ENCODE data around the gene STRC.
"Not testable (repeated sequence)": the region's sequence is repeated elsewhere in the genome, so short reads cannot be mapped to it uniquely, and the experiment has no call there.

STRC gene

GRCh38 chr15:43622068-43622799, 3.6 kb upstream of the STRC start:
- not testable (repeated sequence) for H3K36me3 ChIP-seq (ENCODE audit: control insufficient read depth in 2 of 2, insufficient read depth in 2 of 2, low read length in 2 of 2); H3K27ac ChIP-seq (ENCODE audit: low read length); H3K4me3 ChIP-seq (ENCODE audit: low read length in 2 of 2); H3K27me3 ChIP-seq (ENCODE audit: control insufficient read depth in 1 of 2, insufficient read depth in 2 of 2, low read length in 2 of 2); H3K9me3 ChIP-seq (ENCODE audit: control insufficient read depth in 2 of 2, low read length in 2 of 2); H3K4me1 ChIP-seq (ENCODE audit: control insufficient read depth, insufficient read depth, low read length); H3K9ac ChIP-seq (ENCODE audit: low read length in 2 of 2)

- not testable (repeated sequence) for H3K27me3 ChIP-seq (ENCODE audit: control insufficient read depth in 1 of 2, insufficient read depth in 2 of 2, low read length in 2 of 2); H3K4me1 ChIP-seq (ENCODE audit: control insufficient read depth, insufficient read depth, low read length); H3K4me3 ChIP-seq (ENCODE audit: low read length in 2 of 2); H3K9me3 ChIP-seq (ENCODE audit: control insufficient read depth in 2 of 2, low read length in 2 of 2); H3K27ac ChIP-seq (ENCODE audit: low read length); H3K9ac ChIP-seq (ENCODE audit: low read length in 2 of 2); H3K36me3 ChIP-seq (ENCODE audit: control insufficient read depth in 2 of 2, insufficient read depth in 2 of 2, low read length in 2 of 2)
Measured at GRCh38 chr15:43617750-43618149, 850 bp downstream of the STRC start.

DNA sequence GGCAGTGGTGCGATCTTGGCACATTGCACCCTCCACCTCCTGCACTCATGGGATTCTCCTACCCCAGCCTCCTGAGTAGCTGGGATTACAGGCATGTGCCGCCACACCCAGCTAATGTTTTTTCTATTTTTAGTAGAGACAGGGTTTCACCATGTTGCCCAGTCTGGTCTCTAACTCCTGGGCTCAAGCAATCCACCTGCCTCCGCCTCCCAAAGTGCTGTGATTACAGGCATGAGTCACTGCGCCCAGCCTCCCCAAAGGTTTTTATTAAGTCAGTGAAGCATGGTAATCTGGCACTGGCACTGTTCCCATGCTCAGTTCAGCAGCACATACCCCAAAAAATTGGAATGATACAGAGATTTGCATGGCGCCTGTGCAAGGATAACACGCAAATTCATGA, 16.4 kb downstream of the STRC start:
- not testable (repeated sequence) for H3K4me3 ChIP-seq (ENCODE audit: low read length in 2 of 2); H3K4me1 ChIP-seq (ENCODE audit: control insufficient read depth, insufficient read depth, low read length); H3K27me3 ChIP-seq (ENCODE audit: control insufficient read depth in 1 of 2, insufficient read depth in 2 of 2, low read length in 2 of 2); H3K36me3 ChIP-seq (ENCODE audit: control insufficient read depth in 2 of 2, insufficient read depth in 2 of 2, low read length in 2 of 2); H3K9ac ChIP-seq (ENCODE audit: low read length in 2 of 2); H3K9me3 ChIP-seq (ENCODE audit: control insufficient read depth in 2 of 2, low read length in 2 of 2); H3K27ac ChIP-seq (ENCODE audit: low read length)

GRCh38 chr15:43600200-43600599, 18.4 kb downstream of the STRC start:
- H3K9me3 ChIP-seq (ENCODE audit: control insufficient read depth in 2 of 2, low read length in 2 of 2); H3K9ac ChIP-seq (ENCODE audit: low read length in 2 of 2); H3K36me3 ChIP-seq (ENCODE audit: control insufficient read depth in 2 of 2, insufficient read depth in 2 of 2, low read length in 2 of 2); H3K4me1 ChIP-seq (ENCODE audit: control insufficient read depth, insufficient read depth, low read length); H3K27ac ChIP-seq (ENCODE audit: low read length); H3K4me3 ChIP-seq (ENCODE audit: low read length in 2 of 2); H3K27me3 ChIP-seq (ENCODE audit: control insufficient read depth in 1 of 2, insufficient read depth in 2 of 2, low read length in 2 of 2): not testable (repeated sequence)

- H3K36me3 ChIP-seq (ENCODE audit: control insufficient read depth in 2 of 2, insufficient read depth in 2 of 2, low read length in 2 of 2); H3K9me3 ChIP-seq (ENCODE audit: control insufficient read depth in 2 of 2, low read length in 2 of 2); H3K4me1 ChIP-seq (ENCODE audit: control insufficient read depth, insufficient read depth, low read length); H3K27ac ChIP-seq (ENCODE audit: low read length); H3K27me3 ChIP-seq (ENCODE audit: control insufficient read depth in 1 of 2, insufficient read depth in 2 of 2, low read length in 2 of 2); H3K9ac ChIP-seq (ENCODE audit: low read length in 2 of 2); H3K4me3 ChIP-seq (ENCODE audit: low read length in 2 of 2): not testable (repeated sequence)
Measured at GRCh38 chr15:43599131-43599530, 19.5 kb downstream of the STRC start.

DNA sequence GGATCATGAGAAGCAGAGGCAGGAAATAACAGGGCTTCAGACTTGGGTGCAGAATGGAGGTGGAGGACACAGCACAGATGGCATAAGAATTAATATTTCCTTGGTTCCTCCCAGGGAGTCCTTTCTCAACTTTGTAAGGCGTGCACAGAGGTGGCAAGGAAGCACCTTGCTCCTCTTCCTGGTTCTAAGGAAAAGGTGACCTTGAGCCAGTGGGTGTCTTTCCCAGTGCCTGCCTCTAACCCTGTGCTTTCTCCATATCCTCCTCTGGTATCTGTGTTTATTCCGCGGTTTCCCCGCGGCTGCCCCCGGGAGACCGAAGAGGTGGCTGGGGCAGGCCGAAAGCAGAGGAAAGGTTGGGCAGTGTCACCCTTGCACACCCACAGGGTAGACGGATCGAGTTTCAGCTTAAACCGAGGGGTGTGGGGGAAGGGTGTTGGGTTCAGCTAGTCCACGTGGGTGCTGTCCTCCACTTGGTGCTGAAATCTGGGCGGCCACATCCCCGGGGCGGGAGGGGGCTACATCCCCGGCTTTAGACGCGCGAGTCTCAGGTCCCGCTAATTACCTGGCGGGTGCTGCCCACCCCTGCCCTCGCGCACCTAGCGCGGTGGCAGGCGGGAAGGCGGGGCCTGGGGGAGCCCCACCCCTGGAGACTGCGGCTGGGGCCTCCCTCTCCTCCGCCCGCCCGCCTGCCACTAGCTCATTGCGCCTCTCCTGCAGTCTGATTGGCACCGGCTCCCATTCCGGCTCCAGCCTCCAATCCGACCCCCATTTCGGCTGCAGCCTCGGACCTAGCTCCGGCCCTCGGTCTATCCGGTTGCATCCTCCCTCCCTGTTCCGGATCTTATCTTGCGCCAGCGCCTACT, 25.0 kb downstream of the STRC start, which contains the start of gene CKMT1B:
TSS of gene CKMT1B (plus strand) at position 700 of the 863 bp plus-strand sequence. CDS start 192 bp downstream, outside the sequence.
- H3K9me3 ChIP-seq (ENCODE audit: control insufficient read depth in 2 of 2, low read length in 2 of 2); H3K4me1 ChIP-seq (ENCODE audit: control insufficient read depth, insufficient read depth, low read length); H3K36me3 ChIP-seq (ENCODE audit: control insufficient read depth in 2 of 2, insufficient read depth in 2 of 2, low read length in 2 of 2); H3K27ac ChIP-seq (ENCODE audit: low read length); H3K27me3 ChIP-seq (ENCODE audit: control insufficient read depth in 1 of 2, insufficient read depth in 2 of 2, low read length in 2 of 2); H3K4me3 ChIP-seq (ENCODE audit: low read length in 2 of 2); H3K9ac ChIP-seq (ENCODE audit: low read length in 2 of 2): not testable (repeated sequence)

GRCh38 chr15:43592841-43593240, 25.8 kb downstream of the STRC start:
- not testable (repeated sequence) for H3K27ac ChIP-seq (ENCODE audit: low read length); H3K9ac ChIP-seq (ENCODE audit: low read length in 2 of 2); H3K27me3 ChIP-seq (ENCODE audit: control insufficient read depth in 1 of 2, insufficient read depth in 2 of 2, low read length in 2 of 2)

GRCh38 chr15:43589778-43590466, 28.7 kb downstream of the STRC start, which contains the start of gene PPIP5K1:
Gene PPIP5K1 (minus strand): TSS chr15:43590208. CDS start chr15:43584504, 5,704 bp downstream.
- H3K9me3 ChIP-seq (ENCODE audit: control insufficient read depth in 2 of 2, low read length in 2 of 2); H3K4me3 ChIP-seq (ENCODE audit: low read length in 2 of 2); H3K27ac ChIP-seq (ENCODE audit: low read length); H3K27me3 ChIP-seq (ENCODE audit: control insufficient read depth in 1 of 2, insufficient read depth in 2 of 2, low read length in 2 of 2); H3K9ac ChIP-seq (ENCODE audit: low read length in 2 of 2); H3K36me3 ChIP-seq (ENCODE audit: control insufficient read depth in 2 of 2, insufficient read depth in 2 of 2, low read length in 2 of 2); H3K4me1 ChIP-seq (ENCODE audit: control insufficient read depth, insufficient read depth, low read length): not testable (repeated sequence)

More at GRCh38 chr15:43592841-43593240, 25.8 kb downstream of the STRC start:
- H3K4me1 ChIP-seq (ENCODE audit: control insufficient read depth, insufficient read depth, low read length); H3K36me3 ChIP-seq (ENCODE audit: control insufficient read depth in 2 of 2, insufficient read depth in 2 of 2, low read length in 2 of 2); H3K4me3 ChIP-seq (ENCODE audit: low read length in 2 of 2); H3K9me3 ChIP-seq (ENCODE audit: control insufficient read depth in 2 of 2, low read length in 2 of 2): not testable (repeated sequence)

- not testable (repeated sequence) for H3K36me3 ChIP-seq (ENCODE audit: control insufficient read depth in 2 of 2, insufficient read depth in 2 of 2, low read length in 2 of 2); H3K27ac ChIP-seq (ENCODE audit: low read length); H3K4me1 ChIP-seq (ENCODE audit: control insufficient read depth, insufficient read depth, low read length); H3K27me3 ChIP-seq (ENCODE audit: control insufficient read depth in 1 of 2, insufficient read depth in 2 of 2, low read length in 2 of 2); H3K9ac ChIP-seq (ENCODE audit: low read length in 2 of 2); H3K4me3 ChIP-seq (ENCODE audit: low read length in 2 of 2); H3K9me3 ChIP-seq (ENCODE audit: control insufficient read depth in 2 of 2, low read length in 2 of 2)
Measured at GRCh38 chr15:43574607-43575006, 44.0 kb downstream of the STRC start.

- H3K27me3 ChIP-seq (ENCODE audit: control insufficient read depth in 1 of 2, insufficient read depth in 2 of 2, low read length in 2 of 2); H3K4me3 ChIP-seq (ENCODE audit: low read length in 2 of 2); H3K27ac ChIP-seq (ENCODE audit: low read length); H3K9ac ChIP-seq (ENCODE audit: low read length in 2 of 2); H3K9me3 ChIP-seq (ENCODE audit: control insufficient read depth in 2 of 2, low read length in 2 of 2); H3K36me3 ChIP-seq (ENCODE audit: control insufficient read depth in 2 of 2, insufficient read depth in 2 of 2, low read length in 2 of 2); H3K4me1 ChIP-seq (ENCODE audit: control insufficient read depth, insufficient read depth, low read length): not testable (repeated sequence)
Measured at GRCh38 chr15:43566615-43567014, 52.0 kb downstream of the STRC start.

Data from stomach smooth muscle (tissue), 2 donors.